Vagina (tissue), 2 donors: ENCODE results near the gene AAGAB. TPM values are rescaled to one million over a fixed set of nuclear protein-coding genes. Genes with fewer than 3 reads are reported as not detected.
A peak's percentile ranks its signal among the peaks of the same experiment; 100 is the strongest.

Source experiments
- DNase-seq, 2 donors: peaks; one replicate each; pipeline ENCODE4 v3.0.0-alpha.2; 2017; ENCODE audit errors: extremely low spot score in 2 of 2
- H3K27ac ChIP-seq: fragments of 200-600 bp; sonication (generic); one replicate; pipeline ENCODE4 v1.5.1; 2019
- H3K27me3 ChIP-seq: fragments of 200-600 bp; sonication (generic); one replicate; pipeline ENCODE4 v1.5.1; 2019
- H3K36me3 ChIP-seq, 2 donors: fragments of 200-600 bp; sonication (generic); one replicate each; pipeline ENCODE4 v1.5.1; 2017 to 2019
- H3K4me1 ChIP-seq: fragments of 200-600 bp; sonication (generic); one replicate; pipeline ENCODE4 v1.5.1; 2019
- H3K4me3 ChIP-seq, 2 donors: fragments of 200-600 bp; sonication (generic); 1 replicate in 1 of 2; 2 replicates in 1 of 2; pipeline ENCODE4 v1.5.1; 2016 to 2019
- H3K9me3 ChIP-seq: fragments of 200-600 bp; sonication (generic); one replicate; pipeline ENCODE4 v1.5.1; 2019
- POLR2A ChIP-seq, 2 donors: fragments of 450-650 bp; IDR thresholded peaks; one replicate each; pipeline ENCODE4 v1.6.1; 2017; ENCODE audit warnings: antibody characterized with exemption in 2 of 2, mild to moderate bottlenecking in 2 of 2, moderate library complexity in 2 of 2
- POLR2AphosphoS5 ChIP-seq, 2 donors: sonication (generic); formaldehyde crosslinking; IDR thresholded peaks; one replicate each; pipeline ENCODE4 v1.9.0; 2017; ENCODE audit warnings: antibody characterized with exemption in 2 of 2, mild to moderate bottlenecking in 2 of 2, low read depth in 1 of 2; ENCODE audit not compliant: insufficient read depth in 1 of 2
- intact Hi-C: fragments of 100-400 bp; cut with DNase I; formaldehyde crosslinking; loops from one replicate; pipeline ENCODE4 v1.15.1; 2023
- total RNA-seq: library from RNA; depleted of rRNA; stranded (reverse); fragments of >200 nt; gene quantifications from one replicate; pipeline ENCODE4 v1.2.3, GENCODE V29; 2016
- TF ChIP-seq, protein P1 (sequence below), 3 experiments: fragments of 450-650 bp in 2 of 3; fragments of 200-600 bp in 1 of 3; sonication (generic) in 1 of 3; IDR thresholded peaks; one replicate each; pipeline ENCODE4 v1.5.1; 2017 to 2019; ENCODE audit warnings: antibody characterized with exemption in 3 of 3, mild to moderate bottlenecking in 2 of 3, moderate library complexity in 2 of 3

AAGAB gene
- total RNA-seq, 1 donor from 2014 or later = 41.0 TPM

DNA sequence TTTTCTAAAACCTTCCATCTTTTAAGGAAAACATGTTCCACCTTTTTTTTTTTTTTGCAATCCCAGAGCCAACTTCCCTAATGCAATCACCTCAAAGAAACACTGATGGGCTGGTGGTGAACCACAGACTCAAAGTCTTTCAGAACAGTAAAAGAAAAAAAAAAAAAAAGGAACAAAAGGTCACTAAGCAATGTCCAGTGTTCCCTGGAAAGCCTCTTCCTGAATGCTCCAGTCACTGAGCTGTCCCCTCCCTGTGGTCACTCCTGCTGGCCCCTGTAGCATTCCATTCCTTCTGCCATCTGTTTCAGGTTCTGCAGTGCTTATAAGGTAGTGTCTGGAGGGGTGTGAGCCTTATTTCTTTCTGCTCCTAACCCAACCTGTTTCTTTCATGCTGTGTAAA is 53.3 kb downstream of the AAGAB start:
- no peak for DNase-seq
- Histone ChIP-seq H3K9me3 (no peaks in the 10 kb centered on the region), H3K4me3 (no peak overlapping the region), H3K27me3 (no peaks in the 10 kb centered on the region), H3K27ac (no peak overlapping the region), H3K36me3 (peaks cover 0 to 34% of the 10 kb centered on the region in 2 donors), H3K4me1 (peaks cover 19% of the 10 kb centered on the region)
- TF ChIP-seq POLR2A (IDR thresholded peaks at IDR 0.05) = no peak
- no peak for TF ChIP-seq POLR2AphosphoS5 (IDR thresholded peaks at IDR 0.05; ENCODE audit: insufficient read depth in 1 of 2, low read depth in 1 of 2)
- TF ChIP-seq, protein P1, sequence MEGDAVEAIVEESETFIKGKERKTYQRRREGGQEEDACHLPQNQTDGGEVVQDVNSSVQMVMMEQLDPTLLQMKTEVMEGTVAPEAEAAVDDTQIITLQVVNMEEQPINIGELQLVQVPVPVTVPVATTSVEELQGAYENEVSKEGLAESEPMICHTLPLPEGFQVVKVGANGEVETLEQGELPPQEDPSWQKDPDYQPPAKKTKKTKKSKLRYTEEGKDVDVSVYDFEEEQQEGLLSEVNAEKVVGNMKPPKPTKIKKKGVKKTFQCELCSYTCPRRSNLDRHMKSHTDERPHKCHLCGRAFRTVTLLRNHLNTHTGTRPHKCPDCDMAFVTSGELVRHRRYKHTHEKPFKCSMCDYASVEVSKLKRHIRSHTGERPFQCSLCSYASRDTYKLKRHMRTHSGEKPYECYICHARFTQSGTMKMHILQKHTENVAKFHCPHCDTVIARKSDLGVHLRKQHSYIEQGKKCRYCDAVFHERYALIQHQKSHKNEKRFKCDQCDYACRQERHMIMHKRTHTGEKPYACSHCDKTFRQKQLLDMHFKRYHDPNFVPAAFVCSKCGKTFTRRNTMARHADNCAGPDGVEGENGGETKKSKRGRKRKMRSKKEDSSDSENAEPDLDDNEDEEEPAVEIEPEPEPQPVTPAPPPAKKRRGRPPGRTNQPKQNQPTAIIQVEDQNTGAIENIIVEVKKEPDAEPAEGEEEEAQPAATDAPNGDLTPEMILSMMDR (IDR thresholded peaks at IDR 0.05) = no peak
- intact Hi-C loops = no loop called here

DNA sequence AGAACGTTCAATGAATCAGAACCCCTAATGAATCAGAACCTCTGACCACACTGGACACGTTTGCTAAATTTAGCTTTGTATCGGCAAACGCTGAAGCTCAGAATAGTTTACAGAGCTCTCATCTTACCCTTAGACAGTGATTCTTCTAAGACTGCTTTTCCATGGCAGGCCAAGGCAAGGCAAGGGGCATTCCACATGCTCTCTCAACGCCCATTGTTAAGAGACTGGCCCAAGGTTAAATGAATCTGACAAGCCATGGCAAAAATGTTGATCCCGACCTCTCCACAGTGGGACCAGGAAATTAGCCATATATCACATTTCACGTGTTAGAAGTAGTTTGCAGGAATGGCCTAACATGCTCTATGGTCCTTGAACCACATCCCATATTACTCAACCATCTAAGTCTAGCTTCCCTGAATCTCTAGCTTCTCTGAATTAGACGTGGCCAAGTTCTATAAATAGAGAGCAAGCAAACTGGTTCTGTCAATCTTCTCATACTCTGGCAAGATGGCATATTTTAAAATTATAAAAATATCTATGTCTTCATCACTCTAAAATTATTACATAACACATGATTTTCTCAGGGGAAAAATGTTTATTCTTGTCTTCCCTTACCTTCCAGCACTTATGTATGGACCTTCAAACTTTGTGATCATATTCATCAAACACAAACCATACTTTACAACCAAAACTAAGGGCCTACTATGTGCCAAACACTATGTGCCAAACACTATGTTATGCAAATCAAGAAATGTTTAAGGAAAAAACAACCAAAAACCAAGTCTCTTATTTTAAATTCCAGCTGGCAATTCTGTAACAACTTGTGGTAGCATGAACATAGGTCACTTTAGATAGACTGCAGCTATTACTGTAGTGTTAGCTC is 54.3 kb downstream of the AAGAB start:
- intact Hi-C loops = no loop called here
- Histone ChIP-seq H3K27ac (no peak overlapping the region), H3K27me3 (no peaks in the 10 kb centered on the region), H3K9me3 (no peaks in the 10 kb centered on the region), H3K4me3 (no peak overlapping the region), H3K4me1 (peaks cover 23% of the 10 kb centered on the region), H3K36me3 (peaks cover 0 to 27% of the 10 kb centered on the region in 2 donors)
- no peak for DNase-seq
- TF ChIP-seq POLR2A (IDR thresholded peaks at IDR 0.05) (no peak), POLR2AphosphoS5 (IDR thresholded peaks at IDR 0.05; ENCODE audit: insufficient read depth in 1 of 2, low read depth in 1 of 2) (no peak)
- TF ChIP-seq, protein P1 (IDR thresholded peaks at IDR 0.05) = no peak

DNA sequence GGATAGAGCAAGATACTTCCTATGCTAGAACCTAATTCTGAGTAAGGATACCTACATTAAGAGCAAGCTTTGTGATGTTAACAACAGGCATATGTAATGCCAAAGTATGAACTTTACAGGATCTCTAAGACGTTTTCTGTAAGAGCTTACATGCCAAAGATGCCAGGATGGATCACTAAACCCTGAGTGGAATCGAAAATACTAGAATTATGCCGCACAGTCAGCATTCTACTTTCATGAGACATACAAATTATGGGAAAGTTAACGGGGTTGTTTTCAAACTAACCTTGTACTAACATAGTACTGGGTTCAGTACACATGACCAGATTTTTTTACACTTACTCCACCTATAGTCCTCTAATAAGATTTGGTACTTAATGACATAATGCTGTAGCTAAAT is 55.1 kb downstream of the AAGAB start:
- intact Hi-C loops = no loop called here
- TF ChIP-seq, protein P1 (IDR thresholded peaks at IDR 0.05) = no peak
- TF ChIP-seq POLR2A (IDR thresholded peaks at IDR 0.05) = no peak
- TF ChIP-seq POLR2AphosphoS5 (IDR thresholded peaks at IDR 0.05; ENCODE audit: insufficient read depth in 1 of 2, low read depth in 1 of 2) = no peak
- Histone ChIP-seq H3K27ac (no peak overlapping the region), H3K9me3 (no peaks in the 10 kb centered on the region), H3K27me3 (no peaks in the 10 kb centered on the region), H3K4me1 (peaks cover 30% of the 10 kb centered on the region), H3K36me3 (peaks cover 0 to 27% of the 10 kb centered on the region in 2 donors), H3K4me3 (no peak overlapping the region)
- no peak for DNase-seq

DNA sequence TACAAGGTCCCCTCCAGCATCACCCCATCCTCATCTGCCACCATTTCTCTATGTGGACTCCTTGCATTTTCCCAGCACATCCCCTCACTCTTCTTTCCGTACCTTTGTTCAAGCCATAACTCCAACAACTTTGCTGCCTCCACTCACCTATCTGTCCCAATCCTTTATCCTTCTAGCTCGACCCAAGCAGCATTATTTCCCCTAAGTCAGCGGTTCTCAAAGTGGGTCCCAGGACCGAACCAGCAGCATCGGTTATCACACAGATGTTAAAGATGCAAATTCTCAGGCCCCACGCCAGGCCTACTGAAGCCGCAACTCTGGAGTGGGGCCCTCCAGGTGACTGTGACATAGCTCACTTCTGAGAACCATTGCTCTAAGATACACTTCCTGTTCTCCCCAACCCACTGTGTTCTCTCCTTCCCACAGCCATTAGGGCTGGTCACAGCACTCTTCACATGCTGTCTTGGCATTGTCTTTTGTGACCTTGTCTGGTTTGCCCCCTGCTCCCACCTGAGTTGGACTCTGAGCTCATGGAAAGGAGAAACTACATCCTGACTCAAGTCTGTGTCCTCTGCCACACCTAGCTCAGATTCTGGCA is 56.2 kb downstream of the AAGAB start:
- intact Hi-C loops = no loop called here
- Histone ChIP-seq H3K27ac (no peak overlapping the region), H3K4me1 (peaks cover 42% of the 10 kb centered on the region), H3K27me3 (no peaks in the 10 kb centered on the region), H3K4me3 (no peak overlapping the region), H3K36me3 (peaks cover 0 to 19% of the 10 kb centered on the region in 2 donors), H3K9me3 (no peaks in the 10 kb centered on the region)
- DNase-seq = no peak
- TF ChIP-seq POLR2AphosphoS5 (IDR thresholded peaks at IDR 0.05; ENCODE audit: insufficient read depth in 1 of 2, low read depth in 1 of 2) (no peak), POLR2A (IDR thresholded peaks at IDR 0.05) (no peak)
- TF ChIP-seq, protein P1 (IDR thresholded peaks at IDR 0.05) = no peak

DNA sequence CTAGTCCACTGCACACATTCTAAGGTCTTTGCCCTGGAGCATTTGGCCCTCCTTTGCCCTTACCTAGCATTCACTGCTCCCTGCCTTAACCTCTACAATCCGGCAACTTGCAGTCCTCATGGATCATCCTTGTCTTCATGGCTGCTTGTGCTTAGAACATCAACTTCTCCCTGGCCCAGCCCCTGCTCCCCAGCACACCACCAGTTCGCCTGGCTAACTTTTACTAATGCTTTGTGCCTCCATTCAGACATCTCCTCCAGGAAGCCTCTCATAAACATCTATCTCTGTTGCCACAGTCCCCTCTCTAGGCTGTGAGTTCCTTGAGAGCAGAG is 57.1 kb downstream of the AAGAB start:
- TF ChIP-seq POLR2AphosphoS5 (IDR thresholded peaks at IDR 0.05; ENCODE audit: insufficient read depth in 1 of 2, low read depth in 1 of 2) = no peak
- no peak for TF ChIP-seq POLR2A (IDR thresholded peaks at IDR 0.05)
- TF ChIP-seq, protein P1 (IDR thresholded peaks at IDR 0.05) = no peak

More for the DNA sequence above, 57.1 kb downstream of the AAGAB start:
- H3K36me3 ChIP-seq = peaks cover 0 to 11% of the 10 kb centered on the region in 2 donors
- H3K4me1 ChIP-seq = peaks cover 46% of the 10 kb centered on the region
- no peaks in the 10 kb centered on the region for H3K9me3 ChIP-seq
- H3K27ac ChIP-seq = peak overlapping the region; percentile 66
- H3K4me3 ChIP-seq = no peak overlapping the region
- no peak for DNase-seq
- H3K27me3 ChIP-seq = no peaks in the 10 kb centered on the region
- intact Hi-C loops = no loop called here
